ENCODE data around the gene TMED3. TPM values are rescaled to one million over a fixed set of nuclear protein-coding genes. Genes with fewer than 3 reads are reported as not detected.

TMED3 gene
- polyA plus RNA-seq (2011; rRNA removed) (212 and 242 TPM in 2 replicates), polyA minus RNA-seq (2011; rRNA and poly(A)+ RNA removed) (93.2 and 109 TPM in 2 replicates)

DNA sequence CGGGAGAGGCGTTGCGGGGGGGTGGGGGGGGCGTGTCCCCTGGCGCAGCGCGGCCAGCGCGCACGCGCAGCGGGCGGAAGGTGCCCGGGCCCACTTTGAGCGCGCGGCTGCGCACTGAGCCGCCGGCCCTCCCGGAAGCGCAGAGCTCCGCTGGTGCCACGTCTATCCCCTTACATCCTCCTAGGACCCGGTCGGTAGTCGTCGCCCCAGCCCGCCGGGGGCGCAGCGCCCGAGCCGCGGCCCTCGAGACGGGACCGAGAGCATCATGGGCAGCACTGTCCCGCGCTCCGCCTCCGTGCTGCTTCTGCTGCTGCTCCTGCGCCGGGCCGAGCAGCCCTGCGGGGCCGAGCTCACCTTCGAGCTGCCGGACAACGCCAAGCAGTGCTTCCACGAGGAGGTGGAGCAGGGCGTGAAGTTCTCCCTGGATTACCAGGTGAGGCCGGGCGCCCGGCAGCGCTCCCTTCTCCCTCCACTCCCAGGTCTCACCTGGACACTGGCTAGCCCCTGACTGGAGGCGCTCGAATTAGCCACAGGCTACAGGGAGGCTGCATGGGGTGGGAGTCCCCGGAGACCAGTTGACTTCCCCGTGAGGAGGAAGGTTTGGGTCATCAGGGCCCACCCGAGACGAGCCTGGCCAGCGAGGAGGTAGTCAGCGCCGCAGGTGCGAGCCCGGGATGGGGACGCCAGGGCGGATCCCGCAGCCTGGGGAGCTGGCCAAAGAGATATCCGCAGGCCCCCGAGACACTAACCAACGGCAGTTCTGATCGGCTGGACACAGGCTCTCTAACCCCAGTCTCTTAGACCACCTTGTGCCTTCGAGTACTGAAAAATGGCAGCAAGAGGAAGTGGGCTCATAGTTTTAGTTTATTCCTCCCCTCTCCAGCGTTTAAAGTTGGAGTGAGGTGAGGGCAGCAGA lies at the start of gene TMED3:
TSS of gene TMED3 (plus strand) at position 128 of the 916 bp plus-strand sequence. CDS start at position 266, 138 bp downstream.
- TF ChIP-seq, protein P1, sequence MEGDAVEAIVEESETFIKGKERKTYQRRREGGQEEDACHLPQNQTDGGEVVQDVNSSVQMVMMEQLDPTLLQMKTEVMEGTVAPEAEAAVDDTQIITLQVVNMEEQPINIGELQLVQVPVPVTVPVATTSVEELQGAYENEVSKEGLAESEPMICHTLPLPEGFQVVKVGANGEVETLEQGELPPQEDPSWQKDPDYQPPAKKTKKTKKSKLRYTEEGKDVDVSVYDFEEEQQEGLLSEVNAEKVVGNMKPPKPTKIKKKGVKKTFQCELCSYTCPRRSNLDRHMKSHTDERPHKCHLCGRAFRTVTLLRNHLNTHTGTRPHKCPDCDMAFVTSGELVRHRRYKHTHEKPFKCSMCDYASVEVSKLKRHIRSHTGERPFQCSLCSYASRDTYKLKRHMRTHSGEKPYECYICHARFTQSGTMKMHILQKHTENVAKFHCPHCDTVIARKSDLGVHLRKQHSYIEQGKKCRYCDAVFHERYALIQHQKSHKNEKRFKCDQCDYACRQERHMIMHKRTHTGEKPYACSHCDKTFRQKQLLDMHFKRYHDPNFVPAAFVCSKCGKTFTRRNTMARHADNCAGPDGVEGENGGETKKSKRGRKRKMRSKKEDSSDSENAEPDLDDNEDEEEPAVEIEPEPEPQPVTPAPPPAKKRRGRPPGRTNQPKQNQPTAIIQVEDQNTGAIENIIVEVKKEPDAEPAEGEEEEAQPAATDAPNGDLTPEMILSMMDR (IDR thresholded peaks at IDR 0.05; ENCODE audit: low read depth, low read length), result peak; percentile 36
- DNase-seq (ENCODE audit: low read depth, low spot score), result peak; percentile 63
- H3K27me3 ChIP-seq (ENCODE audit: control insufficient read depth, insufficient read depth, low read length), result peaks cover 5% of the 10 kb centered on the region

DNA sequence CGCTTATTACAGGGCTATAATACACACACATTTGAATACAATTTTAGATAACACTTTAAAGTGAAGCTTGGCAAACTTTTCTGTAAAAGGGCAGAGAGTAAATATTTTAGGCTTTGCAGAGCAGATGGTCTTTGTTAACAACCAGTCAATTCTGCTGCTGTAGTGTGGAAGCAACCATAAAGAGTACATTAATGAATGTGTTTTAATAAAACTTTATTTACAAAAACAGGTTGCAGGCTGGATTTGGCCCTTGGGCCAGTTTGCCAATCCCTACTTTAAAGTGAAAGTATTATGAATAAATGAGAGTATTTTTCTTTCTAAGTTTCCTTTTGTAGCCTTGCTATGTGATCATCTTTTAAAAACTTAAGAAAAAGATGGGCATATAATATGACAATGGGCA lies 49.1 kb upstream of the TMED3 start:
- TF ChIP-seq, protein P1 (IDR thresholded peaks at IDR 0.05; ENCODE audit: low read depth, low read length), result no peak
- H3K4me3 ChIP-seq (ENCODE audit: low read depth, low read length), result no peak overlapping the region
- ChIA-PET POLR2A (no interaction called here), CTCF (no interaction called here)
- DNase-seq (ENCODE audit: low read depth, low spot score), result no peak
- H3K27me3 ChIP-seq (ENCODE audit: control insufficient read depth, insufficient read depth, low read length), result no peaks in the 10 kb centered on the region
- no peaks in the 10 kb centered on the region for H3K9me3 ChIP-seq (ENCODE audit: control insufficient read depth, insufficient read depth, low read length)
- H3K27ac ChIP-seq (ENCODE audit: low read depth, low read length), result no peak overlapping the region

More for the DNA sequence above, at the start of gene TMED3:
- Histone ChIP-seq H3K27ac (ENCODE audit: low read depth, low read length) (peak within 1 kb of the TSS; percentile 75), H3K9me3 (ENCODE audit: control insufficient read depth, insufficient read depth, low read length) (peaks cover 5% of the 10 kb centered on the region; the same call in 1 of the 2 replicates), H3K4me3 (ENCODE audit: low read depth, low read length) (peak within 1 kb of the TSS; percentile 92)
- ChIA-PET CTCF (interaction anchor here (0.6 to 1.4 kb wide), 8 partner anchors 29 to 815 kb away, joined by 3 to 5 read pairs (median 3); no protein-coding TSS in a partner anchor), POLR2A (interaction anchor here (0.6 to 0.8 kb wide), 3 partner anchors 105 to 1006 kb away, joined by 3 read pairs; no protein-coding TSS in a partner anchor)

DNA sequence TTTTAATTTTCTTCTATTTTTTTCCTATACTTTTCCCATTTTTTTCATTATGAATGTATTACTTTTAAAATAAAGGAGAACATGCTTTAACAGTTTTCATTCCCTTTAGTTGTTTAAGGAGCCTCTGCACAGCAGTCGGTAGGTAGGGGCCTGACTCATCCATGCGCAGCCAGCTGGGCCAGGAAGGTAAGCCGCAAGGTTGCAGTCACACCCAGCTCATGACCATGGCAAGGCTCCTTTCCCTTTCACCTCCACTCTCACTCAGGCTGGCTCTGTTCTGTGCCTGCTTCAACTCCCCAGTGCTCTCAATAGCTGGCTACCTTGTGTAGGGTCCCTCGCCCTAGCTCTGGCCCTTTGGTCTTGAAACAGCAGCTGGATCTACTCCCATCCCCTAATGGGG lies 45.7 kb upstream of the TMED3 start:
- DNase-seq (ENCODE audit: low read depth, low spot score), result no peak
- Histone ChIP-seq H3K4me3 (ENCODE audit: low read depth, low read length) (no peak overlapping the region), H3K9me3 (ENCODE audit: control insufficient read depth, insufficient read depth, low read length) (no peaks in the 10 kb centered on the region), H3K27me3 (ENCODE audit: control insufficient read depth, insufficient read depth, low read length) (no peaks in the 10 kb centered on the region), H3K27ac (ENCODE audit: low read depth, low read length) (no peak overlapping the region)
- ChIA-PET CTCF (no interaction called here), POLR2A (no interaction called here)
- TF ChIP-seq, protein P1 (IDR thresholded peaks at IDR 0.05; ENCODE audit: low read depth, low read length), result no peak

DNA sequence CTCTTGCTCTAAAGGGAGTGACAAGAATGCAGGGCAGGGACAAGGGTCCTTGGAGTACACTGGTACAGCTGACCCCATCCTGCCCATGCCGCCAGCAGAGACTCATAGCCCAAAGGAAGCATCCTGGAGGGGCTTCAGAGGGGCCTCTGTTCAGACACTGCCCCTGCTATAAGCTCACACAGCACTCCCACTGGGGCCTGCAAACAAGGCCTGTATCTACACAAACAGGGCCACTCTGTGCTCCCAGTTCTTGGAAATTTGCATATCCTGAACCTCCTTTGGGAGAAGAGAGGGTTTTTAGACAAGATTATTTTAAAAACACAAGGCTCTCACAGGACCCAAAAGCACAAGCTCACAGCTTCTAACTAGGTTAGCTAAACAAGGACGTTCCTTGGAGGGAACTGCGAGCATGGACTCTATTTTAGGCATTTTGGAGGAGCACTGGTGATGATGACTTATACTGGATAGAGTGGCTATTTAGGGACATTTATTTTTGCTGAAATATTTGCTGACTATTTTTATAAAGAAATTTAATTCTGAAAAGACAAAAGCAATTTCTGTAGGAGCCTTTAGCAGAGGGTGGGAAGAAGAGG lies 44.8 kb upstream of the TMED3 start:
- no peak for DNase-seq (ENCODE audit: low read depth, low spot score)
- POLR2A ChIA-PET, result no interaction called here
- CTCF ChIA-PET, result no interaction called here
- no peaks in the 10 kb centered on the region for H3K9me3 ChIP-seq (ENCODE audit: control insufficient read depth, insufficient read depth, low read length)
- TF ChIP-seq, protein P1 (IDR thresholded peaks at IDR 0.05; ENCODE audit: low read depth, low read length), result no peak
- H3K27me3 ChIP-seq (ENCODE audit: control insufficient read depth, insufficient read depth, low read length), result no peaks in the 10 kb centered on the region
- H3K4me3 ChIP-seq (ENCODE audit: low read depth, low read length), result no peak overlapping the region
- H3K27ac ChIP-seq (ENCODE audit: low read depth, low read length), result no peak overlapping the region
